H9 (cell line): ENCODE measurements around the gene EPS8L1. TPM values are rescaled to one million over a fixed set of nuclear protein-coding genes. Genes with fewer than 3 reads are reported as not detected.
A peak's percentile ranks its signal among the peaks of the same experiment; 100 is the strongest.

Experiments used
- DNase-seq: peaks from one replicate; pipeline ENCODE4 v3.0.0-alpha.2; 2017
- H2AFZ ChIP-seq: one replicate; pipeline ENCODE4 v1.6.1; 2013; ENCODE audit warnings: mild to moderate bottlenecking, low read length, control low read depth, moderate library complexity
- H2AK5ac ChIP-seq: 2 replicates; pipeline ENCODE4 v1.6.1; 2013; ENCODE audit warnings: low read length, control low read depth, mixed read lengths; ENCODE audit not compliant: insufficient read length
- H2BK120ac ChIP-seq: one replicate; pipeline ENCODE4 v1.6.1; 2013; ENCODE audit warnings: low read depth, mild to moderate bottlenecking, low read length, control low read depth, inconsistent platforms; ENCODE audit not compliant: poor library complexity, severe bottlenecking
- H2BK12ac ChIP-seq: 2 replicates; pipeline ENCODE4 v1.6.1; 2013; ENCODE audit warnings: low read length, control low read depth, mixed read lengths, low read depth; ENCODE audit not compliant: insufficient read length
- H2BK15ac ChIP-seq: 2 replicates; pipeline ENCODE4 v1.6.1; 2013; ENCODE audit warnings: low read depth, low read length, control low read depth
- H2BK20ac ChIP-seq: one replicate; pipeline ENCODE4 v1.6.1; 2013; ENCODE audit warnings: low read depth, mild to moderate bottlenecking, low read length, control low read depth, inconsistent platforms; ENCODE audit not compliant: poor library complexity, severe bottlenecking
- H2BK5ac ChIP-seq: 2 replicates; pipeline ENCODE4 v1.6.1; 2013; ENCODE audit warnings: low read length, control low read depth, mixed read lengths; ENCODE audit not compliant: insufficient read length
- H3K14ac ChIP-seq: 2 replicates; pipeline ENCODE4 v1.6.1; 2013; ENCODE audit warnings: low read length, control low read depth; ENCODE audit not compliant: insufficient read depth
- H3K18ac ChIP-seq: 2 replicates; pipeline ENCODE4 v1.6.1; 2013; ENCODE audit warnings: low read depth, mild to moderate bottlenecking, mixed read lengths, low read length, control low read depth; ENCODE audit not compliant: insufficient read length
- H3K23ac ChIP-seq: 2 replicates; pipeline ENCODE4 v1.6.1; 2013; ENCODE audit warnings: low read length, control low read depth, mixed read lengths, low read depth; ENCODE audit not compliant: insufficient read length
- H3K23me2 ChIP-seq: 2 replicates; pipeline ENCODE4 v1.6.1; 2013; ENCODE audit warnings: low read depth, mild to moderate bottlenecking, mixed read lengths, low read length, control low read depth; ENCODE audit not compliant: insufficient read length, poor library complexity, severe bottlenecking
- H3K27ac ChIP-seq: 2 replicates; pipeline ENCODE4 v1.5.1; 2013; ENCODE audit warnings: low read length, control low read depth, mixed read lengths, low read depth; ENCODE audit not compliant: insufficient read length
- H3K27me3 ChIP-seq: 2 replicates; pipeline ENCODE4 v1.6.1; 2013; ENCODE audit warnings: low read length, control low read depth, inconsistent platforms; ENCODE audit not compliant: insufficient read depth
- H3K4ac ChIP-seq: 2 replicates; pipeline ENCODE4 v1.6.1; 2013; ENCODE audit warnings: low read depth, mild to moderate bottlenecking, control low read depth, inconsistent platforms, low read length, moderate library complexity
- H3K4me1 ChIP-seq: 2 replicates; pipeline ENCODE4 v1.6.1; 2013; ENCODE audit warnings: low read length, control low read depth, inconsistent platforms; ENCODE audit not compliant: insufficient read depth
- H3K4me2 ChIP-seq: 2 replicates; pipeline ENCODE4 v1.6.1; 2013; ENCODE audit warnings: low read length, control low read depth, mixed read lengths; ENCODE audit not compliant: insufficient read length, insufficient read depth
- H3K56ac ChIP-seq: 2 replicates; pipeline ENCODE4 v1.6.1; 2013; ENCODE audit warnings: low read depth, mild to moderate bottlenecking, mixed read lengths, low read length, control low read depth; ENCODE audit not compliant: insufficient read length
- H3K79me1 ChIP-seq: 2 replicates; pipeline ENCODE4 v1.6.1; 2013; ENCODE audit warnings: low read depth, mild to moderate bottlenecking, moderate library complexity, low read length, control low read depth, inconsistent platforms; ENCODE audit not compliant: insufficient read depth, poor library complexity, severe bottlenecking
- H3K79me2 ChIP-seq: 2 replicates; pipeline ENCODE4 v1.6.1; 2013; ENCODE audit warnings: low read length, control low read depth, inconsistent platforms; ENCODE audit not compliant: insufficient read depth
- H3K9ac ChIP-seq: 2 replicates; pipeline ENCODE4 v1.6.1; 2013; ENCODE audit warnings: low read length, control low read depth, mixed read lengths; ENCODE audit not compliant: insufficient read length; ENCODE audit errors: extremely low read depth
- H3K9me3 ChIP-seq: one replicate; pipeline ENCODE4 v1.6.1; 2013; ENCODE audit warnings: low read depth, low read length, inconsistent platforms; ENCODE audit not compliant: control insufficient read depth
- H3T11ph ChIP-seq: one replicate; pipeline ENCODE4 v1.6.1; 2013; ENCODE audit warnings: mild to moderate bottlenecking, low read length, control low read depth, inconsistent platforms
- H4K20me1 ChIP-seq: one replicate; pipeline ENCODE4 v1.6.1; 2013; ENCODE audit not compliant: control insufficient read depth, insufficient read length, insufficient read depth
- H4K5ac ChIP-seq: 2 replicates; pipeline ENCODE4 v1.6.1; 2013; ENCODE audit warnings: low read depth, mild to moderate bottlenecking, mixed read lengths, low read length, control low read depth; ENCODE audit not compliant: insufficient read length
- H4K8ac ChIP-seq: replicated peaks from 2 replicates; pipeline ENCODE4 v1.6.1; 2013; ENCODE audit warnings: low read length, control low read depth, mixed read lengths, low read depth; ENCODE audit not compliant: insufficient read length
- H4K91ac ChIP-seq: 2 replicates; pipeline ENCODE4 v1.6.1; 2013; ENCODE audit warnings: low read depth, mild to moderate bottlenecking, moderate library complexity, mixed read lengths, low read length, control low read depth; ENCODE audit not compliant: insufficient read length
- H3K27ac Mint-ChIP-seq, 3 experiments: 2 replicates in 2 of 3; 3 replicates in 1 of 3; pipeline ENCODE4 v1.8.0; 2020 to 2021; ENCODE audit warnings: mixed read lengths in 3 of 3, mild to moderate bottlenecking in 1 of 3, moderate library complexity in 1 of 3
- H3K27me3 Mint-ChIP-seq: 2 replicates; pipeline ENCODE4 v1.8.0; 2021; ENCODE audit warnings: low read depth, mild to moderate bottlenecking, moderate library complexity, mixed read lengths
- H3K36me3 Mint-ChIP-seq, 3 experiments: 2 replicates in 2 of 3; 3 replicates in 1 of 3; pipeline ENCODE4 v1.8.0; 2020 to 2021; ENCODE audit warnings: low read depth in 3 of 3, mixed read lengths in 3 of 3; ENCODE audit not compliant: insufficient read depth in 1 of 3
- H3K4me1 Mint-ChIP-seq, 2 experiments: 2 replicates each; pipeline ENCODE4 v1.8.0; 2020; ENCODE audit warnings: mixed read lengths in 2 of 2
- H3K4me3 Mint-ChIP-seq, 2 experiments: 2 replicates in 1 of 2; 3 replicates in 1 of 2; pipeline ENCODE4 v1.8.0; 2020 to 2021; ENCODE audit warnings: mild to moderate bottlenecking in 2 of 2, mixed read lengths in 2 of 2, moderate library complexity in 1 of 2
- H3K9me3 Mint-ChIP-seq, 2 experiments: 2 replicates in 1 of 2; 3 replicates in 1 of 2; pipeline ENCODE4 v1.8.0; 2020; ENCODE audit warnings: mild to moderate bottlenecking in 2 of 2, mixed read lengths in 2 of 2, moderate library complexity in 1 of 2
- WGBS: extraction: QIAGEN DNeasy Blood & Tissue Kit; methylation state at CpG from one replicate; pipeline ENCODE4 v1.1.7; 2013; ENCODE audit warnings: missing lambda C conversion rate, low lambda C conversion rate, mixed read lengths; ENCODE audit not compliant: insufficient read length; ENCODE audit errors: extremely low coverage; 5-methylcytosine and 5-hydroxymethylcytosine counted together
- total RNA-seq: library from RNA; stranded (reverse); gene quantifications from 2 replicates; pipeline ENCODE4 v1.2.1, GENCODE V29; 2021
- TF ChIP-seq, protein P1 (sequence below): fragments of 200-600 bp; sonication (generic); conservative IDR thresholded peaks from 3 replicates; pipeline ENCODE4 v1.8.0; 2021; ENCODE audit warnings: antibody characterized with exemption, mild to moderate bottlenecking

The EPS8L1 gene
- total RNA-seq, 1 experiment from 2014 or later = 24.0 TPM

DNA sequence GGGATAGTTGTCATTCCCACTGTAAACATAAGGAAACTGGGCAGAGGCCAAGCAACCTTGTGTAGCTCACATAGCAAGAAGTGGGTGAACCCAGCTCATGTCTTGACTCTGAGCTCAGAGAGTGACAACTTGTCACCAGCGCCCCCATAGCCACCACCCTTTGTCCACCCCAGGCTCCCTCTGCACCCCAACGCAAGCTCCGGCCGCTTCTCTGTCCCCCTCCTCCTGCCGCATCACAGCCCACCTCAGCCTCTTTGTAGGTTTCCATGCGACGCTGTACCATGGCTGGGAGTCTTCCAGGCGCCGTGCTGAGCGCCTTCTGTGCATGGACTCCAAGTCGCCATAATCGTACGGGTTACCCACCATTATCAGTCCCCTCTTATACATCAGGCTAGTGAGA lies 40.9 kb upstream of the EPS8L1 start:
- Mint-ChIP-seq H3K9me3 (peaks cover 0 to 36% of the 10 kb centered on the region in 2 experiments; a peak in 2 of 5 replicates), H3K4me3 (no peak overlapping the region), H3K27me3 (peaks cover 2% of the 10 kb centered on the region; the same call in 1 of the 2 replicates), H3K4me1 (no peaks in the 10 kb centered on the region), H3K27ac (peak overlapping the region in 2 of 3 experiments; percentile 12 to 48; a peak in 2 of 7 replicates), H3K36me3 (peaks cover 0 to 9% (median under 1%) of the 10 kb centered on the region in 3 experiments; a peak in 5 of 7 replicates)
- Histone ChIP-seq H2BK15ac (no peak overlapping the region), H3K9ac (no peak overlapping the region), H3K18ac (no peak overlapping the region), H2AK5ac (no peak overlapping the region), H3K23ac (no peak overlapping the region), H3K4ac (no peak overlapping the region), H3K4me1 (no peaks in the 10 kb centered on the region), H2BK12ac (no peak overlapping the region), H4K8ac (no peak overlapping the region), H3T11ph (no peak overlapping the region), H3K27me3 (no peaks in the 10 kb centered on the region), H3K56ac (no peak overlapping the region), H2AFZ (no peak overlapping the region), H3K9me3 (no peaks in the 10 kb centered on the region), H2BK20ac (no peak overlapping the region), H3K79me2 (peaks cover 18% of the 10 kb centered on the region; the same call in 1 of the 2 replicates), H2BK5ac (no peak overlapping the region), H4K5ac (no peak overlapping the region), H3K23me2 (peaks cover 3% of the 10 kb centered on the region), H3K27ac (no peak overlapping the region), H3K14ac (no peak overlapping the region), H2BK120ac (no peak overlapping the region), H4K91ac (no peak overlapping the region), H3K4me2 (no peak overlapping the region), H4K20me1 (no peaks in the 10 kb centered on the region), H3K79me1 (peaks cover 8% of the 10 kb centered on the region)
- DNase-seq = no peak
- WGBS = no CpG with 5 or more reads among the region's 13 CpGs
- TF ChIP-seq, protein P1, sequence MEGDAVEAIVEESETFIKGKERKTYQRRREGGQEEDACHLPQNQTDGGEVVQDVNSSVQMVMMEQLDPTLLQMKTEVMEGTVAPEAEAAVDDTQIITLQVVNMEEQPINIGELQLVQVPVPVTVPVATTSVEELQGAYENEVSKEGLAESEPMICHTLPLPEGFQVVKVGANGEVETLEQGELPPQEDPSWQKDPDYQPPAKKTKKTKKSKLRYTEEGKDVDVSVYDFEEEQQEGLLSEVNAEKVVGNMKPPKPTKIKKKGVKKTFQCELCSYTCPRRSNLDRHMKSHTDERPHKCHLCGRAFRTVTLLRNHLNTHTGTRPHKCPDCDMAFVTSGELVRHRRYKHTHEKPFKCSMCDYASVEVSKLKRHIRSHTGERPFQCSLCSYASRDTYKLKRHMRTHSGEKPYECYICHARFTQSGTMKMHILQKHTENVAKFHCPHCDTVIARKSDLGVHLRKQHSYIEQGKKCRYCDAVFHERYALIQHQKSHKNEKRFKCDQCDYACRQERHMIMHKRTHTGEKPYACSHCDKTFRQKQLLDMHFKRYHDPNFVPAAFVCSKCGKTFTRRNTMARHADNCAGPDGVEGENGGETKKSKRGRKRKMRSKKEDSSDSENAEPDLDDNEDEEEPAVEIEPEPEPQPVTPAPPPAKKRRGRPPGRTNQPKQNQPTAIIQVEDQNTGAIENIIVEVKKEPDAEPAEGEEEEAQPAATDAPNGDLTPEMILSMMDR = no peak
